Psoas muscle (tissue), 8 donors: ENCODE data around the gene MRPL38. TPM values are rescaled to one million over a fixed set of nuclear protein-coding genes. Genes with fewer than 3 reads are reported as not detected.

ENCODE experiments used
- ATAC-seq, 4 donors: fragments of 200-7000 bp; cut with Tn5 transposase; one replicate each; pipeline ENCODE4 v1.9.1; 2020; ENCODE audit warnings: moderate library complexity in 3 of 4, mild to moderate bottlenecking in 2 of 4
- DNase-seq, 2 donors: peaks; one replicate each; pipeline ENCODE4 v3.0.0-alpha.2; 2020
- H3K27ac ChIP-seq: fragments of 200-600 bp; one replicate; pipeline ENCODE4 v1.8.0; 2022
- H3K27me3 ChIP-seq, 3 donors: fragments of 200-600 bp in 1 of 3; one replicate each; pipeline versions ENCODE4 v1.6.1 to v1.8.0; 2013 to 2022; ENCODE audit warnings: low read length in 2 of 3, mild to moderate bottlenecking in 2 of 3, moderate library complexity in 1 of 3; ENCODE audit not compliant: insufficient read depth in 3 of 3
- H3K36me3 ChIP-seq, 2 donors: fragments of 200-600 bp in 1 of 2; one replicate each; pipeline versions ENCODE4 v1.6.1 to v1.8.0; 2013 to 2022; ENCODE audit warnings: low read depth in 1 of 2, mild to moderate bottlenecking in 1 of 2, moderate library complexity in 1 of 2; ENCODE audit not compliant: insufficient read depth in 1 of 2
- H3K4me1 ChIP-seq: fragments of 200-600 bp; one replicate; pipeline ENCODE4 v1.8.0; 2022
- H3K4me3 ChIP-seq: fragments of 200-600 bp; one replicate; pipeline ENCODE4 v1.8.0; 2022; ENCODE audit warnings: mild to moderate bottlenecking
- H3K9me3 ChIP-seq: fragments of 200-600 bp; one replicate; pipeline ENCODE4 v1.8.0; 2022
- WGBS, 3 donors: extraction: QIAGEN DNeasy Blood & Tissue Kit; methylation state at CpG; one replicate each; pipeline versions ENCODE4 v1.1.6 to v1.1.7; 2013; 5-methylcytosine and 5-hydroxymethylcytosine counted together
- intact Hi-C, 2 donors: fragments of 100-400 bp; cut with DNase I; formaldehyde crosslinking; loops; one replicate each; pipeline versions ENCODE4 v1.11.0 to v1.14.2; 2022
- polyA plus RNA-seq, 3 donors: library from polyadenylated mRNA; stranded (reverse); fragments of 200-250 nt; gene quantifications; one replicate each; pipeline ENCODE4 v1.2.3, GENCODE V29; 2013
- total RNA-seq, 4 donors: library from RNA; stranded (reverse); fragmentation: NEBNext Ultra II Directional in 2 of 4; extraction: Animal tissue kit (Norgen Biotek cat#: 25700) in 2 of 4; gene quantifications; one replicate each; pipeline versions ENCODE4 v1.2.1 to v1.2.4, GENCODE V29; 2021 to 2023
- TF ChIP-seq, protein P1 (sequence below): fragments of 200-600 bp; IDR thresholded peaks from one replicate; pipeline ENCODE4 v1.8.0; 2022; ENCODE audit warnings: antibody characterized with exemption
- donor health status: healthy with polysubstance abuse.
- donor health status: DM: no; HTN: no; CAD: no; lungs with moderate emphysema.
- donor health status: Bipolar disorder and iron deficiency.
- donor health status: healthy.
- donor health status: DM: yes; HTN: yes; CAD: no.
- donor health status: DM: no; HTN: no; CAD: no.
- donor health status: DM: no; HTN: no; CAD: no.
- donor health status: DM: yes; HTN: yes; CAD: no.

The MRPL38 gene
- total and polyA plus RNA-seq, 7 donors, result 104 to 168 (median 115) TPM

DNA sequence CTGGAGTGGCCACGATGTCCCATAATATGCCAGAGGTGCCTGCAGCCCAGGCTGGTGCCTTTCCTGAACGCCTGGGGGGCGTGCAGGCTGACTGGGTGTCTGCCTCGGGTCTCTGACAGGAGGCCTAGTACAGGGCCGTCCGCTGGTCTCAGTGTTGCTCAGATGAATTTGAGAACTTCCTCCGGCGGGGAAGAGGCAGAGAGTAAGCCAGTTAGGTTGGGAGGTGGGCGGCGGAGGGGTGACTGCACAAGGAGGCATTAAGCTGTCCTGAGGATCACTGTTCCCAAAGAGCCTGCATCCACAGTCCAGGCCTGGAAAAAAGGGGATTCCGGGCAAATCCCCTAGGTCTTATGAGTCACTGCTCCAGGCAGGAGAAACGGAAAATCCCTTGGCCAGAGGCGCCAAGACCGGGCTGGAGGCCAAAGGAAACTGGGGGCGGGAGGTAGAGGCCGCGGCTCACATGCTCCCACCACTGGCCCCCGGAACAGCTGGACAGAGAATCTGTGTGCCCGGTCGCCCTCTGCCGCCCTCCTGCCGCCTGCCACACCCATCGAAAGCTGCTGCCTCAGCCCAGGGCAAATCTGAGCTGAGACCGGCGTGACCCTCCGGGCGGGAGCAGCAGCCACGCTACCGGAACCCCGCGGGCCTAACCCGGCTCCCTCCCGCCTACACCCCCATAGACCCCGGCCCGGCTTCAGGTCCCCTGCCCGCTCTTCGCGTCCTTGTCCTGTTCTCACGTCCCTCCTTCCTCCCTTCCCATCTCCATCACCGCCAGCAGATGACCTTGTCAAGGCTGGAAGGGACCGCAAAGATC, 27.5 kb downstream of the MRPL38 start:
- ATAC-seq (peak; percentile 69 to 75 (median 72)), DNase-seq (peak; percentile 94 to 95)
- Histone ChIP-seq H3K27me3 (no peaks in the 10 kb centered on the region), H3K4me1 (peaks cover 40% of the 10 kb centered on the region), H3K4me3 (peak overlapping the region; percentile 77), H3K9me3 (no peaks in the 10 kb centered on the region), H3K27ac (peak overlapping the region; percentile 90), H3K36me3 (peaks cover 0 to 20% of the 10 kb centered on the region in 2 donors)
- 3 to 5% (median 4%) methylated on average over 34 to 41 of the region's 41 CpGs for WGBS, 3 donors
- intact Hi-C loops, result loop anchor here in 1 of 2 donors (2.0 kb wide), 1 partner anchor 22 kb away; the partner anchor contains the start of gene WBP2
- TF ChIP-seq, protein P1, sequence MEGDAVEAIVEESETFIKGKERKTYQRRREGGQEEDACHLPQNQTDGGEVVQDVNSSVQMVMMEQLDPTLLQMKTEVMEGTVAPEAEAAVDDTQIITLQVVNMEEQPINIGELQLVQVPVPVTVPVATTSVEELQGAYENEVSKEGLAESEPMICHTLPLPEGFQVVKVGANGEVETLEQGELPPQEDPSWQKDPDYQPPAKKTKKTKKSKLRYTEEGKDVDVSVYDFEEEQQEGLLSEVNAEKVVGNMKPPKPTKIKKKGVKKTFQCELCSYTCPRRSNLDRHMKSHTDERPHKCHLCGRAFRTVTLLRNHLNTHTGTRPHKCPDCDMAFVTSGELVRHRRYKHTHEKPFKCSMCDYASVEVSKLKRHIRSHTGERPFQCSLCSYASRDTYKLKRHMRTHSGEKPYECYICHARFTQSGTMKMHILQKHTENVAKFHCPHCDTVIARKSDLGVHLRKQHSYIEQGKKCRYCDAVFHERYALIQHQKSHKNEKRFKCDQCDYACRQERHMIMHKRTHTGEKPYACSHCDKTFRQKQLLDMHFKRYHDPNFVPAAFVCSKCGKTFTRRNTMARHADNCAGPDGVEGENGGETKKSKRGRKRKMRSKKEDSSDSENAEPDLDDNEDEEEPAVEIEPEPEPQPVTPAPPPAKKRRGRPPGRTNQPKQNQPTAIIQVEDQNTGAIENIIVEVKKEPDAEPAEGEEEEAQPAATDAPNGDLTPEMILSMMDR, result no peak

DNA sequence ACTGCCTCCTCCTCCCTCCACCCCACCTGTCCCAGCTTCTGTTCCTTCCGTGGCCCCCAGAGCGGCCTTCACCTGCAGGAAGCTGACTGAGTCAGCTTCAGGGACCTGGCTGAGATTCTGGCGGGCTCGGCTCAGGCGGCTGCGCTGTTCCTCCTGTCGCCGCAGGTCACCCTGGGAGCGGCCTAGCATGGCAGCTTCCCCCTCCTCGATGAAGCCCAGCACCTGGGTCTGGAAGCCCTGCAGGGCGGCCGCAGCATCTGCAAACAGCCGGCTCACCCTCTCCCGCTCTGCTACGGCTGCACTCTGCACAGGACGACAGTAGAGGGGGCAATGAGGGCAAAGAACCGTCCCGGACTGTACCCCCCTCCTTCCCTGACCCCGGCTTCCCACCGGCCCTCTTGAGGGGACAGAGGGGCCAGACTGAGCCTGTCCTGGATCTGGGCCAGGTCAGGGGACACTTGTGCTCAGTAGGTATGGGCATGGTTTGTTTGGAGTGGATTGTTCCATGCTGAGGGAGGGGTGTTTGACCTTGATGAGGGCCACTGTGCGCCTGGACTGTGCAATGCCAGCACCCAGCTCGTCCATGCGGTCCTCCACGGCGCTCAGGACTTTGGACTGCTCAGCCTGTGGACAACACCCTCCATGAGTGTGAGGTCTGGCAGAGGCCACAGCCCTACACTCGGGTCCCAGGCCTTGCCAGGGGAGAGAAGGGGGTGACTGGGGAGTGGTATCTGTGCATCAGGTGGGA, 28.3 kb downstream of the MRPL38 start:
- H3K36me3 ChIP-seq, result peaks cover 0 to 20% of the 10 kb centered on the region in 2 donors
- WGBS, 3 donors, result 25 to 40% (median 25%) methylated on average over 21 to 26 of the region's 26 CpGs
- TF ChIP-seq, protein P1, result no peak
- intact Hi-C loops, result loop anchor here in 1 of 2 donors (2.0 kb wide), 1 partner anchor 22 kb away; the partner anchor contains the start of gene WBP2
- peak overlapping the region; percentile 90 for H3K27ac ChIP-seq
- H3K27me3 ChIP-seq, result no peaks in the 10 kb centered on the region
- peak overlapping the region; percentile 77 for H3K4me3 ChIP-seq
- H3K9me3 ChIP-seq, result no peaks in the 10 kb centered on the region
- peak in 3 of 4 donors; percentile 1 to 15 (median 2) for ATAC-seq
- peaks cover 40% of the 10 kb centered on the region for H3K4me1 ChIP-seq
- peak in 1 of 2 donors; percentile 47 for DNase-seq

DNA sequence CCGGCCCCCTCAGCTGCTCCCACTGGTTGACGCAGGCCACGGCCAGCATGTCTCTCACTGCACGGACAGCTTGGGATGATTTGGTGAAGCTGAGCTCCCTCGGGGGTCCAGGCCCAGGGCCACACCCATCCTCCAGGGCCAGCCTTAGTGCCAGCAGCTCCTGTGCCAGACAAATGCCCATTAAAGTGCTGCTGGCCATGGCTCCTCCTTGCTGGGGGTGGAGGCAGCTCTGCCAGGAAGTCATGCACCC, 28.8 kb downstream of the MRPL38 start:
- intact Hi-C loops, result loop anchor here in 1 of 2 donors (2.0 kb wide), 1 partner anchor 21 kb away; the partner anchor contains the start of gene WBP2
- H3K4me3 ChIP-seq, result peak overlapping the region; percentile 77
- TF ChIP-seq, protein P1, result no peak
- ATAC-seq (peak in 3 of 4 donors; percentile 2 to 18 (median 5)), DNase-seq (peak in 1 of 2 donors; percentile 68)
- peaks cover 40% of the 10 kb centered on the region for H3K4me1 ChIP-seq
- no peaks in the 10 kb centered on the region for H3K9me3 ChIP-seq
- H3K36me3 ChIP-seq, result peaks cover 0 to 20% of the 10 kb centered on the region in 2 donors
- 38 to 48% (median 41%) methylated on average over 4 to 5 of the region's 5 CpGs for WGBS, 3 donors
- no peaks in the 10 kb centered on the region for H3K27me3 ChIP-seq
- peak overlapping the region; percentile 90 for H3K27ac ChIP-seq

DNA sequence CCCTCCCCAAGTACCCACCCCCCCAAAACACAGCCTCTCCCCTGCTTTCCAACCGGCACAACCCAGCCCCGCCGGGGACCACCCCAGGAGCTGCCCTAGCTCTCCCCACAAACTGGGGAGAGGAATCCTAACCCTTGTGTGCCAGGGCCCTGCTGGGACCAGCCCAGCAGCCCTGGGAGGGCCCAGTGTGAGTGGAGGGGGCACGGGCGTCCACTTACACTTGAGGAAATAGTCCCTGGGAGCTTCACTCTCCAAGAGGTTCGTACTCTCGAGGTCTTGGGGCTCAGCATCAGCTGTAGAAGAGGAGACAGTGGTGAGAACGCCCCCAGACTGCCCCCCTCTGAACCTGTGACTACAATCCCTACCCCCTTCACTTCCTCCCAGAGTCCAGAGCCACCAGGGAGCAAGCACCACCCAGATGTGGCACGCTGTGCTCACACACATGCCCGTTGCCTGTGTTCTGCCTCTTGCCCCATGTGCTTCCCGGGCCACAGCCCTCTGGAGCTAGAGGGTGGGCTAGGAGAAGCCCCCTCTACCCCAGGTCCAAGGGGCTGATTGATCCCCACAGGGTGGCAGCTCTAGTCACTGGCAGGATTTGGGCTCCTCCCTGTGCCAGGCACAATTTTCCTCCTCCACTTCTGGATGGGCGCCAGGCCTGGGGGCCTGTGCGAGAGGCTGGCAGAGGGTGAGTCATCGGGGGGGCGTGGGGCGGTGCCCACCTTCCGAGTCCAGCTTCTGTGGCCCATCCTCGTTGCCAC, 29.3 kb downstream of the MRPL38 start:
- ATAC-seq (no peak), DNase-seq (no peak)
- peaks cover 40% of the 10 kb centered on the region for H3K4me1 ChIP-seq
- peak overlapping the region; percentile 90 for H3K27ac ChIP-seq
- no peaks in the 10 kb centered on the region for H3K9me3 ChIP-seq
- TF ChIP-seq, protein P1, result no peak
- peak overlapping the region; percentile 77 for H3K4me3 ChIP-seq
- intact Hi-C loops, result no loop called here
- H3K27me3 ChIP-seq, result no peaks in the 10 kb centered on the region
- 52 to 57% (median 57%) methylated on average over 18 of the region's 18 CpGs for WGBS, 3 donors
- H3K36me3 ChIP-seq, result peaks cover 0 to 20% of the 10 kb centered on the region in 2 donors
